ENCODE results near the gene BICD1. TPM values are rescaled to one million over a fixed set of nuclear protein-coding genes. Genes with fewer than 3 reads are reported as not detected.

BICD1 gene
- 13.3 to 18.4 TPM (median 14.4 TPM) in 5 replicates for total RNA-seq (2022; extraction: Qiagen RNA extraction; ENCODE audit: low read depth)

GRCh38 chr12:32106517-32107358 lies at the start of gene BICD1:
Gene BICD1 (plus strand): TSS chr12:32106847. CDS start chr12:32107332, 485 bp downstream.

GRCh38 chr12:32399370-32400113 lies 292.9 kb downstream of the BICD1 start, which contains the start of gene FGD4:
Gene FGD4 (plus strand): TSS chr12:32399558.

Other genes starting within 250 kb of the BICD1 start
- 12.0 to 26.8 TPM (median 20.4 TPM) in 5 replicates for gene RESF1, start 147.4 kb upstream of the BICD1 start, total RNA-seq (2022; extraction: Qiagen RNA extraction; ENCODE audit: low read depth)